NOMO-1 treated with dmso at 0.1 percent for 144 hours (cell line): Measurements from ENCODE around the gene CTNNA3.

Experiments used
- DNase-seq: peaks from one replicate; lab custom pipeline; 2025; ENCODE audit not compliant: unreplicated experiment; lab: John Stamatoyannopoulos, UW

The CTNNA3 gene

GRCh38 chr10:66695046-66695445 lies 1000.9 kb downstream of the CTNNA3 start:
- DNase-seq, result no peak

GRCh38 chr10:66684581-66684980 lies 1011.4 kb downstream of the CTNNA3 start:
- no peak for DNase-seq

DNA sequence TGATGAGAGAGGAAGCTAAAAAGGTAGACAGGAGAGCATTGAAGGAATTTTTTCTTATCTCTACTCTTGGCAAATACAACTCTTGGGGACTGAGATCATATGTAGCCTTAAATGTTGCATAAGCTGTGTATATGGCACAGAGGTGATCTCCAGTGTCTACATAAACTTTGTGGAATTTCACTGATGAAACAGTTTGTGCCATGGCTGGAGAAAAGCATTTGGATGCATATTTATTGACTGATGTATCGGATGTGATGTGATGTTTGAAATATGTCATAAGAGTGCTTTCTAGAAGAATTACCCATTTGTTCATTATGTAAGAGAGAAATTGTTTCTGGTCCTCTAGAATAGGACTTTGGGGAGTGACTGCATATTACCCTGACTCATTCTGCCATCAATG lies 1015.1 kb downstream of the CTNNA3 start:
- no peak for DNase-seq

DNA sequence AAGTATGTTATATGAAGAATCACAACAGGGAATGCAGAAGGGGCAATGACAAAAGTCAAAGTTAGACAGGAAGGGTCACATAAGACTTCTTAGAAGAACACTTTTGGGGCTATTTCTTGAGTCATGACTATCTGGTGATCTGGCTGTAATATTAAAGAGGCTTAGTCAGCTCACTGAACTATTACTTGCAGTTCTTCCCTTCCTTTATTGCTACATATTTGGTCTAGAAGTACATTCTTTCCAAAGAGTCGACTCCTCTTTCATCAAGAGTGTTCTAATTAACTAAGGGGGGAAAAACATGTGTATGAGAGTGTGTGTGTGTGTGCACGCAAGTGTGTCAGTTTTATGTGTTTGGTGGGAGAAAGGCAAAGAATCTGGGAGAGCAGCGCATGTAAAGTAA lies 1017.5 kb downstream of the CTNNA3 start:
- DNase-seq, result no peak

DNA sequence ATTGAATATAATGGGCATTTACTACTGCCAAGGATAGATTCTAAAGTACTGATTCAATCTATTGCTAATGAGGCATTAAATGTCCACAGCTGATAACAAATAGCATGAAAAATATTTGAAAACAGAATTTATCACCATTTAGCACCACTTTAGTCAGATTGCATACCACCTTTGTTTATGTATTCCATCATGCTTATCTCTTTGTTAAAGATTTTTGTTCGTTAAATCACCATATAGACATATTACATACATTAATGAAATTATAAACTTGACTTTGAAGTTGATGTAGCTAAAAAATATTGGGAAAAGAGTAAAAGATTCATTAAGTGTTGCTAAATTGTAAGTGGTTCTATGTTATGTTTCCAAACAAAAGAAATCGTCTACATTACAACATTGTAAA lies 1022.9 kb downstream of the CTNNA3 start:
- no peak for DNase-seq

DNA sequence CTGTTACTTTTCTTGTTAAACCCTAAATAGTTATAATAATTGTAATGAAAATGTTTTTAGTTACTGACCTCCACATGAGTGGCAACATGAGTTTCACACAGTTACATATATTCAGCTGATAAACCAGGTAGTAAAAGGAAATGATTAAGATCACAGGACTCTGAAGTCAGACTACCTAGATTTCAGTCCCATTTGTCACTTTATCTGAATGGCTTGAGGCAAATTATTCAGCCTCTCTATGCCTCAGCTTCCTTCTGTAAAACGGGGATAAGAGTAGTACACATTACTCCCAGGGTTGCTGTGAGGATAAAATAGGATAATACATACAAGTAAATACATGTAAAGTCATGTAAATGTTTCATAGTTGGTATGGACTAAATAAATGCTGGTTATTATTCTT lies 1024.4 kb downstream of the CTNNA3 start:
- DNase-seq, result no peak

DNA sequence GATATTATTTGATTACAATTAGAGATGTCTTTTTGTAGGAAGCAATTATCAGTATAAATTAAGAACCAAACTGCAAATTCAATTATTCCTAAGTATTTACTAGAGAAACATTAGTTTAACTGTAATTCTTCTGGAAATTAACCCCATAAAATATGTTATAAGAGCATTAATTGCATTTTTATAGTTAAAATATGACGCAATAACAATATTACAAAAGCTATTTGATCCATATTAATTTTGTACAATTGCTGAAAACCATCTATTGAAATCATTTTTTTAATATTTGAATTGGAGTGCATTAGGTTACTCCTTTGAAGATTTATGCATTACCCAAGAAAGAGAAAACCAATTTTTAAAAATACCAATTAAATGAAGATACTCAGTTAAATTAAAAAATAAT lies 1024.9 kb downstream of the CTNNA3 start:
- no peak for DNase-seq

- no peak for DNase-seq
These were observed 1039.5 kb downstream of the CTNNA3 start for GRCh38 chr10:66656499-66656898.

DNA sequence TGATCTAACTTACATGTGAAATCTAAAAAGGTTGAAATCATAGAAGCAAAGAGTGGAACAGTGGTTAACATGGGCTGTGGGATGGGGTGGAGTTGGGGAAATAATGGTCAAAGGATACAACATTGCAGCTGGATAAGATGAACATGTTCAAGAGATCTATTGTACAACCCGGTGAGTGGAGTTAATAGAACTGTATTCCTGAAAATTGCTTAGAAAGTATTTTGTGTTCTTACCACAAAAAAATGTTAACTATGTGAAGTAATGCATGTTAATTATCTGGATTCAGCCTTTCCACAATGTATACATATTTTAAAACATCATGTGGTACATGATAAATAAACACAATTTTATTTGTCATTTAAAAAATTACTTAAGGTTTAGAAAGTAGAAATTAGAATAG lies 1041.1 kb downstream of the CTNNA3 start:
- no peak for DNase-seq

DNA sequence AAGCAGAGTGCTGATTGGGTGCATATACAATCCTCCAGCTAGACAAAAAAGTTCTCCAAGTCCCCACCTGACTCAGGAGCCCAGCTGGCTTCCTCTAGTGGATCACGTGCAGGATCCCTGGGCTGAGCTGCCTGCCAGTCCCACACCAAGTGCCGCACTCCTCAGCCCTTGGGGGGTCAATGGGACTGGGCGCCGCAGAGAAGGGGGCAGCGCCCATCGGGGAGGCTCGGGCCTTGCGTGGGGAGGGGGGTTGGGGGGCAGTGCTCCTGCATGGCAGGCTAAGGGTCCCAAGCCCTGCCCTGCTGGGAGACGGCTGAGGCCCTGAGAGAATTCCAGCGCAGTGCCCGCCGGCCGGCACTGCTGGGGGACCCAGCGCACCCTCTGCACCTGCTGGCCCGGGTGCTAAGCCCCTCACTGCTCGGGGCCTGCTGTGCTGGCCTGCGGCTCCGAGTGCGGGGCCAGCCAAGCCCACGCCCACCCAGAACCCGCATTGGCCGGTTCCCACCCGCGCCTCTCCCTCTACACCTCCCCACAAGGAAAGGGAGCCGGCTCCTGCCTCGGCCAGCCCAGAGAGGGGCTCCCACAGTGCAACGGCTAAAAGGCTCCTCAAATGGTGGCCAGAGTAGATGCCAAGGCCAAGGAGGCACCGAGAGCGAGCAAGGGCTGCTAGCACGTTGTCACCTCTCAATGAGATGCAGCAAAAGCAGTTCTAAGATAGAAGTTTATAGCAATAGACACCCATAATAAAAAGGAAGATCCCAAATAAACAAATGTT lies 1044.5 kb downstream of the CTNNA3 start:
- DNase-seq, result no peak

DNA sequence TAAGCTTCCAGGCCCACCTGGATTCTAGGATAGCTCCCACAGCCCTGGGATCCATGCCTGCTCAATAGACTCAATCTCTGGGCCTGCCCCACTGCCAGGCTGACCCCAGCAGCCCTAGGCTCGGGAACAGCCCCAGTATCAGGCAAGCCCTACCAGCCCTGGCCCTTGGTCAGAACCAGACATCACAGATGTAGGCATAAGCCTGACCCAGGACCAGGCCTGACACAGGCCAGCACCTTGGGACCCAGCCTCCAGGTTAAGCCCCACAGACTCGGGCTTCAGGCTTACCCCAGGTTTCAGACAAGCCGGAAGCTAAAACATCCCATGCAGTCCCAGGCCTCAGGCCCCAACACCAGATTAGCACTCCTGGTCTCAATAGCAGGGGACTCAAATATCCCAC lies 1046.4 kb downstream of the CTNNA3 start:
- no peak for DNase-seq

DNA sequence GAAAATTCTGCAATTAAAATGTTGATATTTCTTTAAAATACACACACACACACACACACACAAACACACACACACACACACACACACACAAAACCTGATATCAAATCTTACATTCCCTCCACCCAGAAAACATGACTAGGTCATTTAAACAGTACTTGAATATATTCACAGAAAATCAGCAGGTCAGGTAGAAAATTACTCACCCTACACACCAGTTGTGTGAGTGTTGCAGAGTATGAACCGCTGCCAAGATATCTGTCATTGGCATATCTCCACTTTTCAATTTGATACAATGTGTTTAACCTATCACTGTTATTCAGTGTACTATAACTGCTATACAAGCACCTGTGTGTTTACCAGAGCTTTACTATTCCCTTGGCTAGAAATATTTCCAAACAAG lies 1053.8 kb downstream of the CTNNA3 start:
- no peak for DNase-seq

DNA sequence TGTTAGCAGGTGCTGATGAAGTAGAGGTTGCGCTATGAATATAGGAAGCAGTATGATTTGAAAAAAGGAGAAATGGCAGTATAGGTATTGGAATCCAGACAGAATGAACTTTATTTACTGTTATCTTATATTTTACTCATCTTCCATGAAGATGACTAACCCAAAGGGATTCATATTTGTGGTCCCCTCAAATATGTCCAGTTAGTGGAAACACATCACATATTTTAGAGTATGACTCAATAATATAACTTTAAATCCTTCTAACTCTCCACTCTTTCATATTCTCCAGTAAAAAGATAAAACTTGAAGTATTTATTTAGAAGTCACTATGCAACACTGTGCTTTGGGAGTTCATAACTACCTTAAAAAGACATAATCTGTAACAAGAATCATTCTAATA lies 1056.6 kb downstream of the CTNNA3 start:
- no peak for DNase-seq

DNA sequence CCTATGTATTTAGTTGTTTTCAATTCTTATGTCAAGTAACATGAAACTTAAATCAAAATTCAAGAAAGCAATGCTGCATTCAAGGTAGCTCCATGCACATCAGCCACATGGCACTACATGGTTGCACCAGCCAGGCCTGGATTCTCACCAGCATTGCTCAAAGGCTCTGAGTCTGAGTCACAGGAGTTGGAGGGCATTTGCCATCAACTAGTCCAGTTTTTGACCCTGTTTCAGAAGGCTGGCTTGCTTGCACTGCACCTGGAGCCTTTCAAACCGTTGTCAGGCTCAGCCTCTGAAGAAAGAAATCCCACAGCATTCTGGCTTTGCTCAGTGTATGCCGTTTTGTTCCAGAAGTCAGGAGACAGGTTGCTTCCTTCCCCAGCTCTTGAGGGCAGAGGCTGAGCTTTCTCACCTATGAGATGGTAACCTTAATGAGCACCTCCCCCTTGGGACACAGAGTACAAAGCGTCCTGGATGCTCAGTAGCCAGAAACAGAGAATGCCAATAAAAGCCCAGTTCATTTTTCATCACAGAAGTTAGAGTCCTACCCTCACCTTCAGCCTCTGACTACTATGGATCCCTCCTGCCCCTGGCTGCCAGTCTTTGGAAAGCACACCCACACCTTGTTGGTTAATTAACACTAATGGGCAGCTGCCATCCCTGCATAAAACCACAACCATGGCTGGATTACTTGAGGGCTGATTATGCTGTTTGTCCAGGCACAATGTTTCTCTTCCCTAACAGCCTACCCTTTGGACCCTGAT lies 1058.5 kb downstream of the CTNNA3 start:
- DNase-seq, result no peak

DNA sequence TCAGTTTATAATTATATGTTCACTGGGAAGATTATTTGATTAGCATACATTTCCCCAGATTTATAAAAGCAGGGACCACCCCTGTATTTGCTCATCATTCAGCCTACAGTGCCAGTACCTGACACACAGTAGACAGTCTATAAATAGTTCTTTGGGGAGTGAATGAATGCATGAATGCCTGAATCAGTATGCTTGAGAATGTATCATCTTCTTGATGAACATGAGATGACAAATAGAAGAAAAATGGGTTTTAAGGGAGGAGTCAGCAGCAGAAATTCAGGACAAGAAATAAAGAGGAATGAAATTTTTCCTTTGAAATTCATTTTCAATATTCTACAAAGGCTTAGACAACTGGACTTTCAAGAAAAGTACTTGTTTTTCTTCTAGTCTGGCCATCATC lies 1066.0 kb downstream of the CTNNA3 start:
- DNase-seq, result no peak

- DNase-seq, result no peak
These were observed 1068.8 kb downstream of the CTNNA3 start for GRCh38 chr10:66627156-66627555.

DNA sequence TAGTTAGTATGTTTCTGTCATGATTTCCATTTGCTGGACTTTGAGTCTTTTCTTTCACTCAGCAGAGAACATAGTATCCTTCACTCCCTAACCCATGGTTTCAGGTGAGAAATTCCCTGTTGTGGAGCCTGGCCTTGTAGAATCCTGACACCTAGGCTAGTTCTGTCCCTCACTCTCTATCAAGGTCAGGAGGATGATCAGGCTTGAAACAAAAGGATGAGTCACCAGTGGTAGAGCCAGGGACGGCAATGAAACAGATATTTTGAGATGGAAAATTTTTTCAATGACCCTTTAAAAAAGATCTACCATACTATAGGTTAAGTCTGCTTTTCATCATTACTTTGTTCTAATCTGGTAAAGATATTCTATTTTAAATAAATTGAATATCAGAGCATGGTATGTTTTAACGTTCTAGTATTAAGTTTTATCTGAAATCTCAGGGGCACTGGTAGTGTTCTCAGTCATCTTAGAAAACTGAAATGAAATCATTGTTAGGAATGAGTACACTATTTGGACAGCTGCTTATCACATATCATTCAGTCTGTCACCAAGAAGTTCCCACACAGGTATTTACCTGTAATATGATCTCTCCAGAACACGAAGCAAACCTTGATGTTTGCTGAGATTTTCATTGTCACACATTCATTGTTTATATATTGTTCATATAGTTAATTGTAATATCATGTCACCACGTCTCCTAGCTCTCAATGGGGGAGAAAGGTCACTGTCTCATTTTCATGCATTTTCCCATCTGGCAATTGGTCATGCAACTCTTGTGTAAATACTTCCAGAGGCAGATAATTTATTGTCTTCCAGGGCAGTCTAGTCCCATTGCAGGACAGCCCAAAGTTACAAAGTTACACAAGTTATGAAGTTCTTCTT lies 1070.0 kb downstream of the CTNNA3 start:
- DNase-seq, result no peak

DNA sequence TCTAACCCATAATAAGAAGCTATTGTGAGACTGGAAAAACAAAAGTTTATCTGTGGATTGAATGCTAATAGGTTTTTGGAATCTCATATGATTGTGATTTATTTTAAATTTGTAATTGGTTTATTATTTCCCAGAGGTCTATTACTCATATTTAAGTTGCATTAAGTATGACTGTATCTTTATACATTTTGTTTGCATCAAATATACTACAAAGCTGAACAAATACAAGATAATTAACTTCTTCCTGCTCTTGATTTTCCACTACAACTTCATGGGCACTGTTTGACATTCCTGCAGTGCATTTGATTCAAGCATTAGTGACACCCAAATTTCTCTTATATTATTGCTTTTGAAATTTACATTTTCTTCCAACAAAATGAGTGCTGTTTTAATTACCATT lies 1073.9 kb downstream of the CTNNA3 start:
- DNase-seq, result no peak

GRCh38 chr10:66604195-66604594 lies 1091.8 kb downstream of the CTNNA3 start:
- DNase-seq, result no peak

DNA sequence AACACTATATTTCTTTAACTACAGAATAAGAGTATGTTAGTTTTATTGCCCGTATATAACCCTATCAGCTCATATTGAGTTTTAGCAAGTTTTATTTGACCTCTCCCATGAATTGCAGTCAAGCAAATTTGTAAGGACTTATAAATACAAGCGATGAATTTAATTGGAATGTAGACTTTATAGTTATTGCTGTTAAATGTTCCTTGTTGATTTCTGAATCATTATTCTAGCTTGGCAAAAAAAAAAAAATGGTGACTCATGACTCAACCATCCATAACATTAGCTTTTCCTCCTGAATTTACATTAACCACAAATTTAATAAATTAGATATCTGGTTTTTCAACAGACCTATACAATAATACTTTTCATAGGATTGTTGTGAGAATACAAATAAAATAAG lies 1104.1 kb downstream of the CTNNA3 start:
- no peak for DNase-seq

GRCh38 chr10:66587680-66588050 lies 1108.3 kb downstream of the CTNNA3 start:
- DNase-seq, result no peak
